Liver (tissue), 9 donors: Measurements from ENCODE around the gene ISCA2. TPM values are rescaled to one million over a fixed set of nuclear protein-coding genes. Genes with fewer than 3 reads are reported as not detected.

Experiments used
- DNase-seq: peaks from one replicate; pipeline ENCODE4 v3.0.0-alpha.2; 2017; ENCODE audit warnings: low spot score
- H3K27ac ChIP-seq, 2 donors: one replicate each; pipeline ENCODE4 v1.7.0; 2013; ENCODE audit warnings: inconsistent platforms in 2 of 2, low read length in 2 of 2, control low read depth in 1 of 2, low read depth in 1 of 2, mild to moderate bottlenecking in 1 of 2
- H3K27me3 ChIP-seq, 4 donors: one replicate each; pipeline versions ENCODE4 v1.6.1 to v1.7.0; 2013; ENCODE audit warnings: low read length in 3 of 4, inconsistent platforms in 1 of 4, mild to moderate bottlenecking in 1 of 4, moderate library complexity in 1 of 4; ENCODE audit not compliant: control insufficient read depth in 4 of 4, insufficient read depth in 4 of 4
- H3K36me3 ChIP-seq, 4 donors: one replicate each; pipeline versions ENCODE4 v1.6.1 to v1.7.0; 2013; ENCODE audit warnings: low read length in 3 of 4, mild to moderate bottlenecking in 3 of 4, low read depth in 1 of 4, moderate library complexity in 1 of 4; ENCODE audit not compliant: control insufficient read depth in 4 of 4, insufficient read depth in 3 of 4
- H3K4me1 ChIP-seq, 4 donors: one replicate each; pipeline versions ENCODE4 v1.6.1 to v1.7.0; 2013; ENCODE audit warnings: low read length in 3 of 4, mild to moderate bottlenecking in 3 of 4, moderate library complexity in 1 of 4; ENCODE audit not compliant: control insufficient read depth in 4 of 4, insufficient read depth in 4 of 4
- H3K4me3 ChIP-seq, 3 donors: one replicate each; pipeline versions ENCODE4 v1.6.1 to v1.7.0; 2013; ENCODE audit warnings: low read length in 3 of 3, control low read depth in 1 of 3, low read depth in 1 of 3, mild to moderate bottlenecking in 1 of 3
- H3K9ac ChIP-seq, 2 donors: one replicate each; pipeline ENCODE4 v1.7.0; 2013; ENCODE audit warnings: low read length in 2 of 2, mild to moderate bottlenecking in 2 of 2, moderate library complexity in 2 of 2, control low read depth in 1 of 2, low read depth in 1 of 2
- H3K9me3 ChIP-seq, 4 donors: one replicate each; pipeline versions ENCODE4 v1.6.1 to v1.7.0; 2013; ENCODE audit warnings: low read length in 3 of 4; ENCODE audit not compliant: control insufficient read depth in 4 of 4
- EGR1 ChIP-seq, 2 donors: IDR thresholded peaks; 2 replicates each; pipeline ENCODE4 v1.6.1; 2016 to 2018; ENCODE audit warnings: antibody characterized with exemption in 2 of 2, low read depth in 2 of 2
- FOXA1 ChIP-seq: IDR thresholded peaks from 2 replicates; pipeline ENCODE4 v1.6.1; 2016; ENCODE audit warnings: antibody characterized with exemption
- FOXA2 ChIP-seq: IDR thresholded peaks from 2 replicates; pipeline ENCODE4 v1.6.1; 2016; ENCODE audit warnings: antibody characterized with exemption
- GABPA ChIP-seq, 2 donors: IDR thresholded peaks in 1 of 2; conservative IDR thresholded peaks in 1 of 2; 2 replicates each; pipeline ENCODE4 v1.6.1; 2016; ENCODE audit warnings: antibody characterized with exemption in 2 of 2, mild to moderate bottlenecking in 1 of 2, moderate library complexity in 1 of 2
- HNF4A ChIP-seq, 2 donors: conservative IDR thresholded peaks; 2 replicates each; pipeline ENCODE4 v1.6.1; 2016; ENCODE audit warnings: antibody characterized with exemption in 2 of 2, mild to moderate bottlenecking in 2 of 2
- HNF4G ChIP-seq: IDR thresholded peaks from 2 replicates; pipeline ENCODE4 v1.6.1; 2016; ENCODE audit warnings: antibody characterized with exemption
- JUND ChIP-seq, 2 donors: IDR thresholded peaks; 2 replicates each; pipeline ENCODE4 v1.6.1; 2016; ENCODE audit warnings: antibody characterized with exemption in 2 of 2
- NR2F2 ChIP-seq: IDR thresholded peaks from 2 replicates; pipeline ENCODE4 v1.6.1; 2016; ENCODE audit warnings: antibody characterized with exemption
- RAD21 ChIP-seq, 2 donors: IDR thresholded peaks; 2 replicates each; pipeline ENCODE4 v1.6.1; 2016; ENCODE audit warnings: antibody characterized with exemption in 2 of 2, mild to moderate bottlenecking in 2 of 2
- RXRA ChIP-seq, 2 donors: IDR thresholded peaks; 2 replicates each; pipeline ENCODE4 v1.6.1; 2017 to 2018; ENCODE audit warnings: antibody characterized with exemption in 2 of 2, mild to moderate bottlenecking in 1 of 2
- SP1 ChIP-seq: IDR thresholded peaks from 2 replicates; pipeline ENCODE4 v1.6.1; 2018; ENCODE audit warnings: antibody characterized with exemption, mild to moderate bottlenecking
- TAF1 ChIP-seq: conservative IDR thresholded peaks from 2 replicates; pipeline ENCODE4 v1.6.1; 2016; ENCODE audit warnings: antibody characterized with exemption, mild to moderate bottlenecking
- YY1 ChIP-seq: IDR thresholded peaks from 2 replicates; pipeline ENCODE4 v1.6.1; 2016; ENCODE audit warnings: antibody characterized with exemption, mild to moderate bottlenecking
- WGBS: extraction: QIAGEN DNeasy Blood & Tissue Kit; methylation state at CpG from one replicate; pipeline ENCODE4 v1.1.7; 2013; 5-methylcytosine and 5-hydroxymethylcytosine counted together
- polyA plus RNA-seq, 2 donors: library from polyadenylated mRNA; stranded (reverse) in 1 of 2; unstranded in 1 of 2; fragments of 200-250 nt in 1 of 2; fragments of >200 nt in 1 of 2; fragmentation: Nextera tagmentation in 1 of 2; extraction: Ambion mirVana in 1 of 2; gene quantifications; one replicate each; pipeline versions ENCODE4 v1.2.1 to v1.2.3, GENCODE V29; 2013 to 2015
- total RNA-seq, 2 donors: library from RNA; depleted of rRNA; stranded (reverse); fragments of >200 nt; gene quantifications; one replicate each; pipeline ENCODE4 v1.2.3, GENCODE V29; 2014
- TF ChIP-seq, protein P1 (sequence below): IDR thresholded peaks from 2 replicates; pipeline ENCODE4 v1.6.1; 2016; ENCODE audit warnings: antibody characterized with exemption
- TF ChIP-seq, protein P2 (sequence below): IDR thresholded peaks from 2 replicates; pipeline ENCODE4 v1.6.1; 2016; ENCODE audit warnings: antibody characterized with exemption
- TF ChIP-seq, protein P3 (sequence below): IDR thresholded peaks from 2 replicates; pipeline ENCODE4 v1.6.1; 2016; ENCODE audit warnings: antibody characterized with exemption
- TF ChIP-seq, protein P4 (sequence below): IDR thresholded peaks from 2 replicates; pipeline ENCODE4 v1.6.1; 2016; ENCODE audit warnings: antibody characterized with exemption, mild to moderate bottlenecking
- TF ChIP-seq, protein P5 (sequence below): fragments of 150-350 bp; IDR thresholded peaks from 2 replicates; pipeline ENCODE4 v1.5.1; 2017; ENCODE audit warnings: improper control_type of control experiment, low read depth, low read length; ENCODE audit not compliant: missing input control
- donor health status: healthy.
- donor health status: healthy.
- donor health status: healthy.
- donor health status: healthy.
- donor health status: healthy.

Gene ISCA2
- total and polyA plus RNA-seq, 4 donors, result 7.1 to 35.3 (median 15.8) TPM

DNA sequence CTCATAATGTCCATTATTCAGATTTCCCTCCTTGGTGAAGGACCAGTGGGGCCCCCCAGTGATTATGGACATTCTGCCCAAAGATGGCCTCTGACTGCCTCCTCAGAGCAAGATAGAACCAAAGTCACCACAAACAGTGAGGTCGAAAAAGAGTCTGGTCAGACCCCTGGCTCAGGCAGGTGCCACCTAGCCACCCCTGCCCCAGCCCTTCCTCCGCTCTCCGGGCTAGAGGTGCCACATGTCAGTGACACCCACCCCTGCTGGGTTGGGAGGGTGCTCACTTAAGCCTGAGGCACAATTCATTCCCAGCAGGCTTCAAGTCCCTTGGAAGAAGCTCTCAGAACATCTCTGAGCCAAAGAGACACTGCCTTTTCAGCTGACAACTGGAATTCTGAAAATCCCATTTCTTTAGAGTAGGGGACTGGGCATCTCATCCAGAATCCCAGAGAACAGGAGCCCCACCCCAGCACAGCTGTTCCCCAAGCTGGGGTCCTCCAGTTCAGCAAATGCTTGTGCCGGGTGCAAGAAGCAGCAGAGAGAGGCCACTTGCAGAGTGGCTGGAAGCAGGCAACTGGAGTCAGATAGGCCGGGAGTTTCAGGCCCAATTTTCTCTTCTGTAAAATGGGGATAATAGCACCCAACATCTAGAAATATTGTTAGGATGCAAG is 50.3 kb downstream of the ISCA2 start:
- Histone ChIP-seq H3K36me3 (no peaks in the 10 kb centered on the region), H3K9me3 (no peaks in the 10 kb centered on the region), H3K27ac (no peak overlapping the region), H3K27me3 (no peaks in the 10 kb centered on the region), H3K9ac (no peak overlapping the region), H3K4me3 (no peak overlapping the region), H3K4me1 (no peaks in the 10 kb centered on the region)
- WGBS, result 85% methylated on average over 5 of the region's 5 CpGs
- no peak for DNase-seq
- TF ChIP-seq, protein P1, sequence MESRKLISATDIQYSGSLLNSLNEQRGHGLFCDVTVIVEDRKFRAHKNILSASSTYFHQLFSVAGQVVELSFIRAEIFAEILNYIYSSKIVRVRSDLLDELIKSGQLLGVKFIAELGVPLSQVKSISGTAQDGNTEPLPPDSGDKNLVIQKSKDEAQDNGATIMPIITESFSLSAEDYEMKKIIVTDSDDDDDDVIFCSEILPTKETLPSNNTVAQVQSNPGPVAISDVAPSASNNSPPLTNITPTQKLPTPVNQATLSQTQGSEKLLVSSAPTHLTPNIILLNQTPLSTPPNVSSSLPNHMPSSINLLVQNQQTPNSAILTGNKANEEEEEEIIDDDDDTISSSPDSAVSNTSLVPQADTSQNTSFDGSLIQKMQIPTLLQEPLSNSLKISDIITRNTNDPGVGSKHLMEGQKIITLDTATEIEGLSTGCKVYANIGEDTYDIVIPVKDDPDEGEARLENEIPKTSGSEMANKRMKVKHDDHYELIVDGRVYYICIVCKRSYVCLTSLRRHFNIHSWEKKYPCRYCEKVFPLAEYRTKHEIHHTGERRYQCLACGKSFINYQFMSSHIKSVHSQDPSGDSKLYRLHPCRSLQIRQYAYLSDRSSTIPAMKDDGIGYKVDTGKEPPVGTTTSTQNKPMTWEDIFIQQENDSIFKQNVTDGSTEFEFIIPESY, result no peak
- no peak for TF ChIP-seq RXRA (IDR thresholded peaks at IDR 0.05)
- TF ChIP-seq SP1, result no peak
- TF ChIP-seq RAD21 (IDR thresholded peaks at IDR 0.05), result no peak
- TF ChIP-seq, protein P2, sequence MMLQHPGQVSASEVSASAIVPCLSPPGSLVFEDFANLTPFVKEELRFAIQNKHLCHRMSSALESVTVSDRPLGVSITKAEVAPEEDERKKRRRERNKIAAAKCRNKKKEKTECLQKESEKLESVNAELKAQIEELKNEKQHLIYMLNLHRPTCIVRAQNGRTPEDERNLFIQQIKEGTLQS, result no peak
- no peak for TF ChIP-seq GABPA (IDR thresholded peaks at IDR 0.05 in 1 of 2, conservative IDR thresholded peaks at IDR 0.05 in 1 of 2)
- TF ChIP-seq JUND (IDR thresholded peaks at IDR 0.05), result no peak
- TF ChIP-seq HNF4A (conservative IDR thresholded peaks at IDR 0.05), result no peak
- TF ChIP-seq EGR1 (IDR thresholded peaks at IDR 0.05; ENCODE audit: low read depth in 2 of 2), result no peak
- TF ChIP-seq, protein P3, sequence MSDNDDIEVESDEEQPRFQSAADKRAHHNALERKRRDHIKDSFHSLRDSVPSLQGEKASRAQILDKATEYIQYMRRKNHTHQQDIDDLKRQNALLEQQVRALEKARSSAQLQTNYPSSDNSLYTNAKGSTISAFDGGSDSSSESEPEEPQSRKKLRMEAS, result no peak
- no peak for TF ChIP-seq NR2F2
- TF ChIP-seq FOXA2, result no peak
- no peak for TF ChIP-seq TAF1
- TF ChIP-seq YY1, result no peak
- no peak for TF ChIP-seq HNF4G
- no peak for TF ChIP-seq FOXA1
- TF ChIP-seq, protein P4, sequence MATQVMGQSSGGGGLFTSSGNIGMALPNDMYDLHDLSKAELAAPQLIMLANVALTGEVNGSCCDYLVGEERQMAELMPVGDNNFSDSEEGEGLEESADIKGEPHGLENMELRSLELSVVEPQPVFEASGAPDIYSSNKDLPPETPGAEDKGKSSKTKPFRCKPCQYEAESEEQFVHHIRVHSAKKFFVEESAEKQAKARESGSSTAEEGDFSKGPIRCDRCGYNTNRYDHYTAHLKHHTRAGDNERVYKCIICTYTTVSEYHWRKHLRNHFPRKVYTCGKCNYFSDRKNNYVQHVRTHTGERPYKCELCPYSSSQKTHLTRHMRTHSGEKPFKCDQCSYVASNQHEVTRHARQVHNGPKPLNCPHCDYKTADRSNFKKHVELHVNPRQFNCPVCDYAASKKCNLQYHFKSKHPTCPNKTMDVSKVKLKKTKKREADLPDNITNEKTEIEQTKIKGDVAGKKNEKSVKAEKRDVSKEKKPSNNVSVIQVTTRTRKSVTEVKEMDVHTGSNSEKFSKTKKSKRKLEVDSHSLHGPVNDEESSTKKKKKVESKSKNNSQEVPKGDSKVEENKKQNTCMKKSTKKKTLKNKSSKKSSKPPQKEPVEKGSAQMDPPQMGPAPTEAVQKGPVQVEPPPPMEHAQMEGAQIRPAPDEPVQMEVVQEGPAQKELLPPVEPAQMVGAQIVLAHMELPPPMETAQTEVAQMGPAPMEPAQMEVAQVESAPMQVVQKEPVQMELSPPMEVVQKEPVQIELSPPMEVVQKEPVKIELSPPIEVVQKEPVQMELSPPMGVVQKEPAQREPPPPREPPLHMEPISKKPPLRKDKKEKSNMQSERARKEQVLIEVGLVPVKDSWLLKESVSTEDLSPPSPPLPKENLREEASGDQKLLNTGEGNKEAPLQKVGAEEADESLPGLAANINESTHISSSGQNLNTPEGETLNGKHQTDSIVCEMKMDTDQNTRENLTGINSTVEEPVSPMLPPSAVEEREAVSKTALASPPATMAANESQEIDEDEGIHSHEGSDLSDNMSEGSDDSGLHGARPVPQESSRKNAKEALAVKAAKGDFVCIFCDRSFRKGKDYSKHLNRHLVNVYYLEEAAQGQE, result no peak

DNA sequence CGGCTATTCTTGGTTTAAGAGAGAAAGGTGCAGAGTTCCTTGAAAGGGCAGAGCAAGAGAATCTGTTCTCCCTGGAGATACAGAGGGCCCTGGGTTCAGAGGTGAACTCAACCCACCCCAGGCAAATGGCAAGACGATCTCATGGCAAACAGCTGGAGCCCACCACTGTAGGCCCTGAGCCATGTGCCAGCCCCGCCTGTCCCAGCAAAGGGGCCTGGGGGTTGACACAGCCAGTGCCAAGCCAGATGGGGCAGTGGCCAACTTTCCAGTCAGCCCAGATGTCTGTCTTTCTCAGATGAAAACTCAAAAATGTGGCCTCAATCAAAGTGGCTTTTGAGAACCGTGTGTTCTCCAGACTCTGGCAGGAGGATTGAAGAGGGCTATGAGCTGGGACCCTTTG is 51.8 kb downstream of the ISCA2 start:
- WGBS, result 79% methylated on average over 4 of the region's 4 CpGs
- Histone ChIP-seq H3K4me1 (no peaks in the 10 kb centered on the region), H3K36me3 (no peaks in the 10 kb centered on the region), H3K27me3 (no peaks in the 10 kb centered on the region), H3K4me3 (no peak overlapping the region), H3K27ac (no peak overlapping the region), H3K9ac (no peak overlapping the region), H3K9me3 (no peaks in the 10 kb centered on the region)
- TF ChIP-seq TAF1, result no peak
- TF ChIP-seq, protein P3, result no peak
- no peak for TF ChIP-seq GABPA (IDR thresholded peaks at IDR 0.05 in 1 of 2, conservative IDR thresholded peaks at IDR 0.05 in 1 of 2)
- TF ChIP-seq, protein P5, sequence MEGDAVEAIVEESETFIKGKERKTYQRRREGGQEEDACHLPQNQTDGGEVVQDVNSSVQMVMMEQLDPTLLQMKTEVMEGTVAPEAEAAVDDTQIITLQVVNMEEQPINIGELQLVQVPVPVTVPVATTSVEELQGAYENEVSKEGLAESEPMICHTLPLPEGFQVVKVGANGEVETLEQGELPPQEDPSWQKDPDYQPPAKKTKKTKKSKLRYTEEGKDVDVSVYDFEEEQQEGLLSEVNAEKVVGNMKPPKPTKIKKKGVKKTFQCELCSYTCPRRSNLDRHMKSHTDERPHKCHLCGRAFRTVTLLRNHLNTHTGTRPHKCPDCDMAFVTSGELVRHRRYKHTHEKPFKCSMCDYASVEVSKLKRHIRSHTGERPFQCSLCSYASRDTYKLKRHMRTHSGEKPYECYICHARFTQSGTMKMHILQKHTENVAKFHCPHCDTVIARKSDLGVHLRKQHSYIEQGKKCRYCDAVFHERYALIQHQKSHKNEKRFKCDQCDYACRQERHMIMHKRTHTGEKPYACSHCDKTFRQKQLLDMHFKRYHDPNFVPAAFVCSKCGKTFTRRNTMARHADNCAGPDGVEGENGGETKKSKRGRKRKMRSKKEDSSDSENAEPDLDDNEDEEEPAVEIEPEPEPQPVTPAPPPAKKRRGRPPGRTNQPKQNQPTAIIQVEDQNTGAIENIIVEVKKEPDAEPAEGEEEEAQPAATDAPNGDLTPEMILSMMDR, result no peak
- no peak for TF ChIP-seq YY1
- no peak for TF ChIP-seq JUND (IDR thresholded peaks at IDR 0.05)
- no peak for TF ChIP-seq RAD21 (IDR thresholded peaks at IDR 0.05)
- TF ChIP-seq, protein P2, result no peak
- no peak for DNase-seq
